ENCODE data around the gene FZD4.

GRCh38 chr11:86896441-86896841, 58.8 kb downstream of the FZD4 start:
- no peak for TF ChIP-seq CTCF (IDR thresholded peaks at IDR 0.05)
- no peak for TF ChIP-seq POLR2AphosphoS5 (IDR thresholded peaks at IDR 0.05; ENCODE audit: insufficient read depth in 1 of 2, low read depth in 1 of 2)
- no peak for TF ChIP-seq POLR2A (IDR thresholded peaks at IDR 0.05)
